SJSA1 (cell line): ENCODE data around the gene AKAP12. TPM values are rescaled to one million over a fixed set of nuclear protein-coding genes. Genes with fewer than 3 reads are reported as not detected.
"Not testable (repeated sequence)": the region's sequence is repeated elsewhere in the genome, so short reads cannot be mapped to it uniquely, and the experiment has no call there.

Experiments
- DNase-seq, 2 experiments: peaks; one replicate each; pipeline ENCODE4 v3.0.0-alpha.2; 2015 to 2020; ENCODE audit warnings: low spot score in 2 of 2, low read depth in 1 of 2
- H3K27ac ChIP-seq: fragments of 250-450 bp; sonication (Bioruptor Pico); 2 replicates; pipeline ENCODE4 v1.5.1; 2020; ENCODE audit warnings: mild to moderate bottlenecking, moderate library complexity
- H3K27me3 ChIP-seq: fragments of 250-450 bp; sonication (Bioruptor Pico); replicated peaks from 2 replicates; pipeline ENCODE4 v1.5.1; 2020; ENCODE audit warnings: mild to moderate bottlenecking, moderate library complexity
- H3K36me3 ChIP-seq: fragments of 250-450 bp; sonication (Bioruptor Pico); 2 replicates; pipeline ENCODE4 v1.5.1; 2020; ENCODE audit warnings: mild to moderate bottlenecking
- H3K4me1 ChIP-seq: fragments of 250-450 bp; sonication (Bioruptor Pico); replicated peaks from 2 replicates; pipeline ENCODE4 v1.6.1; 2021; ENCODE audit warnings: mild to moderate bottlenecking
- H3K4me3 ChIP-seq: fragments of 250-450 bp; sonication (Bioruptor Pico); 2 replicates; pipeline ENCODE4 v1.5.1; 2020; ENCODE audit warnings: mild to moderate bottlenecking
- H3K9me3 ChIP-seq: fragments of 250-450 bp; sonication (Bioruptor Pico); replicated peaks from 2 replicates; pipeline ENCODE4 v1.5.1; 2020; ENCODE audit warnings: mild to moderate bottlenecking
- total RNA-seq: library from RNA; depleted of rRNA; stranded (reverse); fragments of >200 nt; shearing (Covaris generic); gene quantifications from 2 replicates; pipeline ENCODE4 v1.2.3, GENCODE V29; 2014

The AKAP12 gene
- total RNA-seq, 1 experiment from 2014 or later: 5.9 TPM

DNA sequence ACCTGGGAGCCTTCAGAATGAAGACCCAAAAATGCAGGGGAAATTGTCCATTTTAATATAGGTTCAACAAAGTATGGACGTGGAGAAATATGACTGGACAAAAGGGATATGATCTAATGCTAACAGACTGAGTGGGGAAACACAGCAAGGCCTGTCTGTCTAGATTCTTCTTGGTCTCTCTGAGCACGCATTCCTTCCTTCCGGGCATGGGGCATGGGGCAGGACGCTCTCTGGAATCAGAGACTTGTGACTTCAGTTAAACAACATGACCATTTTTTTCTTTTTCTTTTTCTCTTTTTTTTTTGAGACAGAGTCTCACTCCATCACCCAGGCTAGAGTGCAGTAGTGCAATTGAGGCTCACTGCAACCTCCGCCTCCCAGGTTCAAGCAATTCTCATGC, 119.7 kb downstream of the AKAP12 start:
- Histone ChIP-seq H3K4me1 (0 out of 2 replicates have a peak, but pooled peaks cover 3% of the 10 kb centered on the region), H3K27ac (no peak overlapping the region), H3K27me3 (no peaks in the 10 kb centered on the region), H3K36me3 (peaks cover 17% of the 10 kb centered on the region), H3K4me3 (no peak overlapping the region), H3K9me3 (no peaks in the 10 kb centered on the region)
- DNase-seq: no peak

DNA sequence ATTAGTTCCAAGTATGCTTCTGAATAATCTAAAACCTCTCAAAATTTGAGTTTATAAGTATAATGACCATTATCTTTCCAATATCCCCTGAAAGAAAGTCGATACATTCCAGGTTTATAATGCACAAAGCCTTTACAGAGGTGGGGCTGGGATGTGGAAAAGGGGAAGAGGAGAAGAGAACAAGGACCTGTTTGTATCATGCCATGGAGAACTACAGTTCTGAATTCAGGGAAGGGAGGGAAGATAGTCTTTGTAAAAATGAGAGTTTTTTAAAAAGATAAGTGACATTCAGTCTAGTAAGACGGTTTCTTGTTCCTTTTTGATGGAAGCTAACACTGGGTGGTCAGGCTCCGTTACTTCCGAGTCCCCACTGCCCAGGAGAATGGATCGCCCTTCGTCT, 125.5 kb downstream of the AKAP12 start:
- DNase-seq: no peak
- Histone ChIP-seq H3K36me3 (peaks cover 38% of the 10 kb centered on the region), H3K9me3 (no peaks in the 10 kb centered on the region), H3K4me3 (no peak overlapping the region), H3K27me3 (no peaks in the 10 kb centered on the region), H3K27ac (no peak overlapping the region), H3K4me1 (no peaks in the 10 kb centered on the region)

DNA sequence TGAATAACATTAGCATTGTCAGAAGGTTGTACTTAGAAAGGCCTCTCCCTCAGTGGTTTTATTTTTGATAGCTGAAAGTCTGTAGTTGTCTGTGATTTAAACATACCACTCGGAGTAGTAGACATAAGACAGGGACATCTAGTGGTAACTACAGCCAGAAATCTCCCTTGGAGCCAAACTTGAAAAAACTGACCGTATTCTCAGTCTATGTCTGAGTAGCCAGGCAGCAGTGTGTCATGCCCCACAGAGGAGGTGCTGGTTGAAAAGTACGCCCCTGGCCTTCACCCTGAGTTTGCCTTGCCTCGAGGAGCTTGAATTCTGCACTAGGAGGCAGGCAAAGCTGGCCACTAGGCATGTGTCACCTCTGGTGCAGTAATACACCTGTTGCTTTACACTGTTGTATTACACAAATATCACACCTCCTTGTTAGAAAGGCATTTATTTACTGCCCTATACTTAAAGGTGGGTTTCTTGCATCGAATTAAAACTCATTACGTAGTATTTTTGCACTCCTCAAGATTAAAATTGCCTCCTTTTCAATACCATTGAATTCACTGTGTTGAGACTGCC, 130.8 kb downstream of the AKAP12 start:
- Histone ChIP-seq H3K27me3 (no peaks in the 10 kb centered on the region), H3K9me3 (no peaks in the 10 kb centered on the region), H3K27ac (no peak overlapping the region), H3K4me1 (peaks cover 8% of the 10 kb centered on the region), H3K36me3 (peaks cover 38% of the 10 kb centered on the region), H3K4me3 (no peak overlapping the region)
- DNase-seq: no peak

DNA sequence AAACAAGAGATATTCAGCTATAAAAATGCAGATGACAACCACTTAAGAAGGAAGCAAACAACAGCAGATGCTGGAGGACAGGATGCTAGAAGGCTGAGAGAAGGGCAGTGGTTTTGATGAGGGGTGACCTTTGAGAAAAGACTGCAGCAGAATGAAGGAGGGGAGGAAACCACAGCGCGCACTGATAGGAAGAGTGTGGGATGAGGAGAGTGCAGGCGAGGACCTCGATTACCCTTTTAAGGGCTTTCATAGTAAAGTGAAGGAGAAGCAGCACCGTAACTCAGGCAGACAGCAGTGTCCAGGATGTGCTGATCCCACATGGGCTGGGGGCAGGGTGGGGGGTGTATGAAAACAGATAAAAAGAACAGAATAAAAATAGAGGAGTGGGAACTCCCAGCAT, 132.4 kb downstream of the AKAP12 start:
- Histone ChIP-seq H3K9me3 (no peaks in the 10 kb centered on the region), H3K27me3 (no peaks in the 10 kb centered on the region), H3K36me3 (peaks cover 26% of the 10 kb centered on the region), H3K4me3 (no peak overlapping the region), H3K4me1 (peaks cover 8% of the 10 kb centered on the region), H3K27ac (no peak overlapping the region)
- no peak for DNase-seq

DNA sequence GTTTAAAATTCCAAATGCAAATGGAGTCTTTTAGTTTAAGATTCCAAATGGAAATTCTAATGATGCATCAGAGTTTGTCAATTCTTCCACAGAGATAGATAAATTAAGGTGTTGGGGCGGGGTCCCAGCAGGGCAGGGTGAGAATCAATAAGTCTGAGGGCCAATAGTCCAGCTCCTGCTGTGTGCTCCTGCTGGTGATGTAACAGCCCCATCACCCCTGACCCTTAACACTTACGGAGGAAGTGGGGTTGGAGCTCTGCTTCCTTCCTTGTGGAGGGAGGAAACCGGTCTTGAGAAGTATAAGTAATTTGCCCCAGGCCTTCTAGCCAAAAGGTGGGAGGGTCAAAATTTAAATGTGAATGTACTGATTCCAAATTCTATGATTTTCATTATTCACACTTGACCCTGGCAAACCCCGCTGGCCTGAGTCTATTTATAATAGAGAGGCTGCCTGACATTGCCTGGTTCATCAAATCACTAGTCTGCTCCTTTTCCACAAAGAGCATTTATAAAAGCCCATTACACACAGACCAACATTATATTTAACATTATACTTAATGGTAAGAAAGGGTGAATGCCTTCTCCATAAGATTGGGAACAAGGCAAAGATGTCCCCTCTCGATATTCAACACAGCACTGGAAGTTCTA, 134.4 kb downstream of the AKAP12 start:
- H3K27ac ChIP-seq: peak overlapping the region; percentile 38; the same call in 1 of the 2 replicates
- no peak overlapping the region for H3K4me3 ChIP-seq

DNA sequence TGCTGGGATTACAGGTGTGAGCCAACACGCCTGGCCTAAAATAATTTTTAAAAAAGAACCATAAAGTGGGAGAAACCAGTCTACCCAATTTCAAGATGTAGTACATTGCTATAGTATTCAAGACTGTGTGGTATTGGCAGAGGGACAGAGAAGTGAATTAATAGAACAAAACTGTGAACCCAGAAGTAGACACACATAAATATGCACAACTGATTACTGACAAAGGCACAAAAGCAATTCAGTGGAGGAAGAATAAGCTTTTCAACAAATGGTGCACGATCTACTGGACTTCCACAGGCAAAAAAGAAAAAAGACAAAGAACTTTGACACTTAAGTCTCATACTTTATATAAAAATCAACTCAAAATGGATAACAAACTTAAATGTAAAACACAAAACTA, 136.1 kb downstream of the AKAP12 start:
- H3K4me3 ChIP-seq: no peak overlapping the region
- H3K27me3 ChIP-seq: no peaks in the 10 kb centered on the region
- peaks cover 23% of the 10 kb centered on the region for H3K36me3 ChIP-seq
- H3K27ac ChIP-seq: no peak overlapping the region
- peaks cover 8% of the 10 kb centered on the region for H3K4me1 ChIP-seq
- no peaks in the 10 kb centered on the region for H3K9me3 ChIP-seq
- DNase-seq: no peak

More for the DNA sequence above, 134.4 kb downstream of the AKAP12 start:
- Histone ChIP-seq H3K36me3 (peaks cover 26% of the 10 kb centered on the region), H3K27me3 (no peaks in the 10 kb centered on the region), H3K4me1 (peaks cover 8% of the 10 kb centered on the region), H3K9me3 (no peaks in the 10 kb centered on the region)
- DNase-seq: no peak

DNA sequence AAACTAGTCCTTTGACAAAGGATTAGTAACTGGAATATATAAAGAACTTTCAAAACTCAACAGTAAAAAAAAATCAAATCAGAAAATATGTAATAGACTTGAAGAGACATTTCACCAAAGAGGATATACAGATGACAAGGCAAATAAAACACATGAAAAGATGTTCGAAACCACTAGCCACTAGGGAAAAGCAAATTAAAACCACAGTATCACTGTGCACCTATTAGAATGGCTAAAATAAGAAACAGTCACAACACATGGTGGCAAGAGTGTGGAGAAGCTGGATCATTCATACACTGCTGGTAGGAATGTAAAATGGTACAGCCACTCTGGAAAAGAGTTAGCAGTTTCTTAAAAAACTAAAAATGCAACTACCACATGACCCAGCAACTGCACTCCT, 136.7 kb downstream of the AKAP12 start:
- no peak for DNase-seq
- peaks cover 16% of the 10 kb centered on the region for H3K36me3 ChIP-seq
- no peak overlapping the region for H3K27ac ChIP-seq
- no peaks in the 10 kb centered on the region for H3K27me3 ChIP-seq
- no peak overlapping the region for H3K4me3 ChIP-seq
- no peaks in the 10 kb centered on the region for H3K9me3 ChIP-seq
- H3K4me1 ChIP-seq: peaks cover 8% of the 10 kb centered on the region

DNA sequence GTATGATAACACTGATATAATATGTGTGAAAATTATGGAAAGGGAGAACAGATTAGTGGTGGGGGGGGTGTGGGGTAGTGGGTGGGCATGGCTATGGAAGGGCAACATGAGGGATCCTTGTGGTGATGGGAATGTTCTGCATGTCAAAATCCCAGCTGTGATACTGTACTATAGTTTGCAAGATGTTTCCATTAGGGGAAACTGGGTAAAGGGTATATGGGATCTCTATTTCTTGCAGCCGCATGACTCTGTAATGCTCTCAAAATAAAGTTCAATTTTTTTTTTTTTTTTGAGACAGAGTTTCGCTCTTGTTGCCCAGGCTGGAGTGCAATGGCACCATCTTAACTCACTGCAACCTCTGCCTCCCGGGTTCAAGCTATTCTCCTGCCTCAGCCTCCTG, 137.3 kb downstream of the AKAP12 start:
- no peak for DNase-seq
- Histone ChIP-seq H3K4me3 (no peak overlapping the region), H3K9me3 (no peaks in the 10 kb centered on the region), H3K4me1 (peaks cover 8% of the 10 kb centered on the region), H3K27ac (no peak overlapping the region), H3K27me3 (no peaks in the 10 kb centered on the region), H3K36me3 (peaks cover 15% of the 10 kb centered on the region)

DNA sequence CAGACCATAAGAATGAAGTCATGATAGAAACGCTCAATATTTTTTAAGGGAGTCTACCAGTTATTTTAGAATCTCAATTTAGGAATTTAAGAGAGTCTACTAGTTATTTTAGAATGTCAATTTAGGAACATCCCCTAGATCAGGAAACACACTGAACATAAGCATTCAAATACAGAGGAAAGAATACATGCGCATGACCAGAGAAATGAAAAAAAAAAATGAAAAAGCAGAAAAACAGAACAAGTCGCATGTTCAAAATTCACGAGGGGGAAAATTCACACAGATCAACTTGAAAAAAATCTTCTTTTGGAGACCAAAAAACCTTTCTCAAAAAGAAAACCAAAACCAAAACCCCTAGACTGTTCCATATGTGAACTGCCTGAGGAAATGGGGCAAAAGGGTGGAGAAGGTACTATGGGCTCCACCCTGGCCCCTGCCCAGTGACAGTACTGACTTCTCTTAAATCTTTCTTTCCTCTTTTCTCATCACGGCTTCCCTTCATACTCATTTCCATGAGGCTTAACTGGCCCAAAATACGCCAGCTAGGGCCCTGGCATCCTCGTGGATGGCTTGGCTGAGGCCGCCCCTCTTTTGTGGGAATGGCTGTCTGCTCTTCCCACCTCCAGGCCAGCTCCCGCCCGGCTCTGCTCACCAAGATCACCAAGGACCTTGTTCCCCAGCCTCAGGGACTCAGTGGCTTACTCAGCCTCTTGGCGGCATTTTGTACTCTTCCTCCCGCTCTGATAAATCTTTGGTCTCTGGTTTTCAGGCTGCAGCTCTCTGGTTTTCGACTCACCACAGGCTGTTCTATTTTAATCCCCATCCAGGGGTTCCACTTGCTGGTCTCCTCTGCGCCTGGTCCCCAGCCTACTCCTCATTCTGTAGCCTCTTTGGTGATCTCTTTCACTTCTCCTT, 140.4 kb downstream of the AKAP12 start:
- H3K27me3 ChIP-seq: no peaks in the 10 kb centered on the region
- peaks cover 2% of the 10 kb centered on the region for H3K4me1 ChIP-seq
- no peak overlapping the region for H3K27ac ChIP-seq
- H3K4me3 ChIP-seq: no peak overlapping the region
- no peaks in the 10 kb centered on the region for H3K9me3 ChIP-seq
- H3K36me3 ChIP-seq: peaks cover 13% of the 10 kb centered on the region
- no peak for DNase-seq

DNA sequence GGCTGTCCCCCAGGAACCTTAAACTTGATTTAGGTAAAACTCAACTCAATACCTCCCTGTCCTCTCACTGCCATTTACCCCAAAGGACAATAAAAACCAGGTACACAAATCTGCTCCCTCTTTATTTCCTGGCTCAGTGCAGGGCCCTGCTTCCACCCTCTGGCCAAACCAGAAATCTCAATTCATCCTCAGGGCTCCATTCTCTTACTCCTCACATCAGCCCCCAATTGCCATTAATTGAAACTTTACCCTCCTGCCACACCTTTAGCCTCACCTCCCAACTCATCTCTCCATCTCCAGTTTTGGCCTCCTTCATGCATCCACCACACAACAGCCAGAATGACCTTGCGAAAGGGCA, 141.1 kb downstream of the AKAP12 start:
- Histone ChIP-seq H3K9me3 (no peaks in the 10 kb centered on the region), H3K36me3 (peaks cover 13% of the 10 kb centered on the region), H3K27me3 (no peaks in the 10 kb centered on the region), H3K4me3 (no peak overlapping the region), H3K4me1 (no peaks in the 10 kb centered on the region), H3K27ac (no peak overlapping the region)
- no peak for DNase-seq

DNA sequence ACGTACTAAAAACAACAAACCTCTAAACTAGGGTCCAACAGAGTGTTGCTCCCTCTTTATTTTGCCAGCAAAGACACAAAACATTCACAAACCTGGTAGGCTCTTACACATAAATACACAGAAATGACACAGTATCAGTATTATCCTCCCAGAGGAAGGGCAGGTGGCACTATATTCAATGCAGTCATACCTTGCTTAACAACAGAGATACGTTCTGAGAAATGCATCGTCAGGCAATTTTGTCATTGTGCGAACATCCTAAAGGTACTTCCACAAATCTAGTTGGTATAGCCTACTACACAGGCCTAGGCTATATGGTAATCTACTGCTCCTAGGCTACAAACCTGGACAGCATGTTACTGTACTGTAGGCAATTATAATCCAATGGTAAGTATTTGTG, 142.0 kb downstream of the AKAP12 start:
- Histone ChIP-seq H3K4me3 (no peak overlapping the region), H3K9me3 (no peaks in the 10 kb centered on the region), H3K27ac (no peak overlapping the region), H3K27me3 (no peaks in the 10 kb centered on the region), H3K4me1 (no peaks in the 10 kb centered on the region), H3K36me3 (peaks cover 13% of the 10 kb centered on the region)
- DNase-seq: no peak

DNA sequence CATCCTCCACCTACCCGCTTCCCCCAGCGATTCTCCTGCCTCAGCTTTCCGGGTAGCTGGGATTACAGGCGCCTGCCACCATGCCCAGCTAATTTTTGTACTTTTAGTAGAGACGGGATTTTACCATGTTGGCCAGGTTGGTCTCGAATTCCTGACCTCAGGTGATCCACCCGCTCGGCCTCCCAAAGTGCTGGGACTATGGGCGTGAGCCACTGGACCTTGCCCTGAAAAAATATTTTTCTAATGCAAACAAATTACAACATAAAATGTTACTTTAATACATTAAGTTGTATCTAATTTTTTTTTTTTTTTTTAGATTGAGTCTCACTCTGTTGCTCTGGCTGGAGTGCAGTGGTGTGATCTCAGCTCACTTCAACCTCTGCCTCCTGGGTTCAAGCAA, 142.9 kb downstream of the AKAP12 start:
- DNase-seq, H3K4me3 ChIP-seq, H3K9me3 ChIP-seq, H3K27me3 ChIP-seq, H3K4me1 ChIP-seq, H3K27ac ChIP-seq: not testable (repeated sequence)
- H3K36me3 ChIP-seq: peaks cover 13% of the 10 kb centered on the region

DNA sequence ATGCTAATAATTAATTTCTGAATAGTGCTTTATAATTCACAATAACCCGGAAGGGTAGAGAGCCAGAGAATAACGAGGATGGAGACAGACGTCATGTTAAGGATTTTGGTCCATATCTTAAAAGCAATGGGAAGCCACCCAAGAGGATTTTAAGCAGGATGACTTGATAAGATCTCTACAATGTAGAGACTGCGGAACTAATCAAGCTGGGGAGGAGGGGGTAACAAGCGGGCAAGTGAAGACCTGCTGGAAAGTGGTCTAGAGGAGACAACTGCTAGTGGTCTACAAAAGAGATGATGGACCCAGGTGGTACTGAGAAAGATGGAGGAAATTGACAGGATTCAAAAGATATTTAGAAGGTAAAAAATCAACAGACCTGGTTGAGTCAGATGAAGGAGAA, 144.4 kb downstream of the AKAP12 start:
- no peaks in the 10 kb centered on the region for H3K9me3 ChIP-seq
- no peaks in the 10 kb centered on the region for H3K27me3 ChIP-seq
- no peak overlapping the region for H3K4me3 ChIP-seq
- H3K4me1 ChIP-seq: peaks cover 15% of the 10 kb centered on the region
- peaks cover 19% of the 10 kb centered on the region for H3K36me3 ChIP-seq
- DNase-seq: no peak
- H3K27ac ChIP-seq: no peak overlapping the region

DNA sequence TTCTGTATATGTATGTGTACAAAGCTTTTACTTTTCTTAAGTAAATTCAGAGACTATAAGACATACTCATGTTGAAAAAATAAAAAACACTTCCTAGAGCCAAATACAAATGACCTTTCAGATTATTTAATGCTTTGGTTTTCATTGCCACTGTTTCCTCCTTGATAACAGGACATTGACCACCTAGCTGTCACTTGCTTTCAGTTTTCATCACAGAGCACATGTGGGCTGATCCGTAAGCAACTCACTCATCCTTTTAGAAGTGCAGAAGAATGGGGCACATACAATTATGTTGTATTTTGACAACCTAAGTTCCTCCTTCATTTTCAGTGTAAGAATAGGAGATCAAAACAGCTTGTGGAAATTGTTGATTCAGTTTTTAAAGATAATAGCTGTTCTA, 145.4 kb downstream of the AKAP12 start:
- Histone ChIP-seq H3K27ac (no peak overlapping the region), H3K9me3 (no peaks in the 10 kb centered on the region), H3K36me3 (peaks cover 23% of the 10 kb centered on the region), H3K27me3 (no peaks in the 10 kb centered on the region), H3K4me3 (no peak overlapping the region), H3K4me1 (peaks cover 16% of the 10 kb centered on the region)
- no peak for DNase-seq
